GM18505 (cell line): ENCODE results near the gene MTCH1.

ENCODE experiments used
- ATAC-seq: cut with Tn5 transposase; IDR thresholded peaks from one replicate; pipeline ENCODE4 v1.9.1; 2021; ENCODE audit not compliant: unreplicated experiment
- POLR2A ChIP-seq: IDR thresholded peaks from 4 replicates; pipeline ENCODE4 v1.6.1; 2011; ENCODE audit warnings: borderline replicate concordance; ENCODE audit not compliant: insufficient read depth, insufficient read length; ENCODE audit errors: extremely low read depth

Gene MTCH1

GRCh38 chr6:36967757-36968156 lies 18.2 kb downstream of the MTCH1 start:
- no peak for TF ChIP-seq POLR2A
- ATAC-seq, result no peak

GRCh38 chr6:36967301-36967700 lies 18.7 kb downstream of the MTCH1 start:
- TF ChIP-seq POLR2A, result no peak

GRCh38 chr6:36964908-36965307 lies 21.1 kb downstream of the MTCH1 start:
- no peak for TF ChIP-seq POLR2A
- no peak for ATAC-seq

More at GRCh38 chr6:36967301-36967700, 18.7 kb downstream of the MTCH1 start:
- no peak for ATAC-seq

GRCh38 chr6:36964349-36964748 lies 21.6 kb downstream of the MTCH1 start:
- no peak for TF ChIP-seq POLR2A

GRCh38 chr6:36963451-36964290 lies 22.3 kb downstream of the MTCH1 start:
- no peak for TF ChIP-seq POLR2A
- peak; percentile 31 for ATAC-seq

More at GRCh38 chr6:36964349-36964748, 21.6 kb downstream of the MTCH1 start:
- ATAC-seq, result no peak

GRCh38 chr6:36962874-36963273 lies 23.1 kb downstream of the MTCH1 start:
- peak; percentile 52 for ATAC-seq
- no peak for TF ChIP-seq POLR2A

- ATAC-seq, result no peak
- TF ChIP-seq POLR2A, result no peak
Observed at GRCh38 chr6:36961441-36962435, 24.3 kb downstream of the MTCH1 start.

GRCh38 chr6:36959555-36960250 lies 26.3 kb downstream of the MTCH1 start:
- no peak for ATAC-seq
- TF ChIP-seq POLR2A, result no peak

GRCh38 chr6:36958775-36959554 lies 27.0 kb downstream of the MTCH1 start:
- TF ChIP-seq POLR2A, result no peak
- no peak for ATAC-seq

- ATAC-seq, result no peak
Observed at GRCh38 chr6:36957773-36958271, 28.2 kb downstream of the MTCH1 start.

GRCh38 chr6:36956446-36956820 lies 29.6 kb downstream of the MTCH1 start:
- no peak for ATAC-seq
- TF ChIP-seq POLR2A, result no peak

More at GRCh38 chr6:36957773-36958271, 28.2 kb downstream of the MTCH1 start:
- TF ChIP-seq POLR2A, result no peak
